GM21367 (cell line): ENCODE measurements around the gene KRT37.
"Not testable (repeated sequence)": the region's sequence is repeated elsewhere in the genome, so short reads cannot be mapped to it uniquely, and the experiment has no call there.

ENCODE experiments used
- ATAC-seq: cut with Tn5 transposase; IDR thresholded peaks from one replicate; pipeline ENCODE4 v1.9.1; 2021; ENCODE audit not compliant: unreplicated experiment

The KRT37 gene

DNA sequence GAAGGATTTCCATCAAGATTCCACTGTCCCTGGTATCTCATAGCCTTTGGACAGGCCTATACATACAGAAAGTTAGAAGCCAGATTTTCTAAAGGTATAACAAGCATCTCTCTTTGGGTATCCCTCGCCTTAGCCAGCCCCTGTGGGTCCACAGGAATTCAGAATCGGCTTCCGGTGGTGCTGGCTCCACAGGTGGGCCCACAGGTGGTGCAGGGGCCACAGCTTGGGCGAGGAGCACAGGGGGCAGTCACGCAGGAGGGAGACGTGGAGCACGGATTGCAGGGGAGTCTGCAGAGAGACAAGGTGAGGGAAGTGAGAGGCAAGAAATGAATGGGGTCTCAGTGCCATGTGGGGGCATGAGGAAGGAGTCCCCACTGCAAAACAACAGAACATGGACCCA lies 12.9 kb upstream of the KRT37 start:
- ATAC-seq: no peak

DNA sequence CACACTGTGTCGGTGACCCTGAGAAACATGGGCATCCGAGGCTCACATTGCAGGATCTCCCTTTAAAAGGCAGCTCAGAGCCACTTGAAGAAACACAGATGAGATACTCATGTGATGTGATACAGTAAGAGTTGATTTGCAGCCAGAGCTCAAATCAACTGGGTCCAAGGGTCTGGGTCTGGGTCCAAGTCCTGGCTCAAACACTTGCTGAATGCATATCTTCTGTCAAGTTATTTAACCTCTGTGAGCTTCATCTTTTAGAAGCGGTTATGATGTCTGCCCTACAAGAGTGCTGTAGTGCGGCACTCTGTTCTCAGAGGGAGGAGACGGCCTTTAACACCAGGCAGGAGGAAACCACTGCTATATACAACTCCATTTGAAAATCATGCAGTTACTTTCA lies 10.0 kb upstream of the KRT37 start:
- ATAC-seq: no peak

DNA sequence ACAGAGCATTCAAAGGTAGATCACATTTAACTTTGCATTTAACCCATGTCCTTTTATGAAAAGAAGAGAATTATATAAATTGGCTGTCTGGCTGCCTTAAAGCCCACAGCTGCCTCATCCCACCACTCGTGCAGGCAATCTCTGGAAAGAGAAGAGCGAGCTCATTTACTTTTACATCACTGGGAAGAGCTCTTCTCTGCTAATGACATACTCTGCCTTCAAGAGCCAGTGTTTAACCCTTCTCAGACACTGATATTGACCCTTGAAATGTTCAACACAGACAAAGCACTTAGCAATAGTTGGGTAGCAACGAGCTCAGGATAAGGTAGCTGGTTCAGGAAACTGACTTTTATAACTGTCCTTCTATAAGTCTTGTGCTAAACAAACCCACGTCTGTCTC lies 9.6 kb upstream of the KRT37 start:
- ATAC-seq: no peak

DNA sequence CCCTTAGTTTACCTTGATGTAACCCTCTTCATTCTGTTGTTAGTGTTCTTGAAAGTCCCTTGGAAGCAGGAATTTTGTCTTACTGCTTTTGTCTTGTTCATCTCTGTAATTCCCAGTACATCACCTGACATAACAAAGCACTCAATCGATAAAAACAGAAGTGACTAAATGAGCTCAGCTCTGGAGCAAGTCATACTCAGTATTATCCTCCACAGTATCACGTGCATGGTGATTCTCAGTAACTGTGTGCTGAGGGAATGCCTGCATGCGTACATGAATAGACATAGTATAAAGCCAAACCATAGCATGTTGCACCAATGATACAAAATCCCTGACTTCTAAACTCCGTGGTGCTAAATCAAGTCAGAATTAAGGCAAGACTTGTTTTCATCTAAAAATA lies 9.2 kb upstream of the KRT37 start:
- ATAC-seq: no peak

DNA sequence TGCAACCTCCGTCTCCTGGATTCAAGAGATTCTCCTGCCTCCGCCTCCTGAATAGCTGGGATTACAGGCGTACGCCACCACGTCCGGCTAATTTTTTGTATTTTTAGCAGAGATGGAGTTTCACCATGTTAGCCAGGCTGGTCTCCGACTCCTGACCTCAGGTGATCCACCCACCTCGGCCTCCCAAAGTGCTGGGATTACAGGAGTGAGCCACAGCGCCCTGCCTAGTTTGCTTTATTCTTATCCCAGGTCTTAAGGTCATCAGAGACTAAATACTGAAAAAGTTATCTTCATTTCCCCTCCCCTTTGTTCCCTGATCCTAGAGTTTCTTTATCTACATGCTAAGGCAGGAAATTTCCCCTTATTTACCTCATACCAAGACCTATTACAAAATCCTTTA lies 6.0 kb upstream of the KRT37 start:
- not testable (repeated sequence) for ATAC-seq

DNA sequence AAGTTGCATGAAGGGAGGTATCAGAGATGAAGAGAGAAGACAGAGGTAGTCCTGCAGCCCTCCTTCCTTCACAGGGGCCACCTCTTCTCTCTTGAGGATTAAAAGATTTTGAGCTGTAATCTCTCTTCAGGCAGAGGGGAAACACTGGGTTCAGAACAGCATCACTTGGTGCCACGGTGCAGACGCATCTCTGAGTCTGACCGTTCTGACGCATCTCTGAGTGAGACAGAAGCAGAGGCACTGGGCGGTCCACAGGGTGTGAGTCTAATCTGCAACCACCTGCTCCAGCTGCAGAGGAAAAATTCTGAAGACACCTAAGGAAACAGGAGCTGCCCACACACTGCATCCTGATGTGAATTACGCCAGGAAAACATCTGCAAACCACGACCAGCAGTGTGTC lies 5.3 kb upstream of the KRT37 start:
- ATAC-seq: no peak

DNA sequence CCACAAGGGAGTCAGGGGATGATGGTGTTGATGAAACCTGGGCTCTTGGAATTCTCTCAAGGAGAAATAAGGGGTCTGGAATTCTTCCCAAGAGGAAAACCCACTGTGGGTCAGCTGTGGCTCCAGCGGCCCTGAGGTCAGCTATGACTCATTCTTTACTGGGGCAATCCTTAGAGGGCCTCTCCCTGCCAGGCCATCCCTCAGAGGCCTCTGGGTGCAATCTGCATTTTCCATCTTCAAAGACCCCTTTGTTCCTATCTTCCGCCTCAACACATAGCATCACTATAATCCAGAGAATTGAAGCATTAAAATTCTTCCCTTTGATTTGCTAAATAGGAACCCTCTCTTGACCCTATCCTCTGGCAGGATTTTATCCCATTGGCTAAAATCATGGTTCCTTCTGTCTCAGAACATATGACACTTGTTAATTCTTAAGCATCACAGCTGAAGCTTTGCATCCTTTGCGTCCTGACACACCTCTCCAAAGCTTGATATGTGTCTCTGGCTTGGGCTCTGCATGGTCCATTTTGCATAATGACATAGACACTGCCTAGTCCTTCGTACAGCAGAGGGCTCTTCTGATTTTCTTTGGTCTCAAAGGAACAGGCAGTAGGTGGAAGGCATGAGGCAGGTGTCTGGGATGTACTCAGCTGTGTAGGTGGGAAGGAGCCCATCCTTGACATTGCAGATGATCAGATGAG lies 4.4 kb upstream of the KRT37 start:
- ATAC-seq: no peak

DNA sequence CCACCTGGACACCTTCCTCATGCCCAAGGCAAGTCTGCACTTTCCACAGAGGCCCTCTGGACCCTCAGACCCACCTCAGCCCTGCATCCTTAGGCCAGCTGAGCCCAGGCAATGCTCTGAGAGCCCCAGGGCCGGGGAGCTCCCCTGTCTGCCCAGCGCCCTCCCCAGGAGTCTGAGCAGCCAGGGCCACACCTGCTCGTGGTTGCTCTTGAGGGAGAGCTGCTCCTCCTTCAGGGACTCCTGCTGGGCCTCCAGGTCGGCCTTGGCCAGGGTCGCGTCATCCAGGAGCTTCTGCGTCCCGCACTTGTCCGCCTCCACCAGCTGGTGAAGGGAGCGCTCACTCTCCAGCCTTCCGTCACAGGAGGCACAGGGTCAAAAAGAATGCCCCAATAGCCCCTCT lies 1.8 kb downstream of the KRT37 start:
- ATAC-seq: not testable (repeated sequence)

DNA sequence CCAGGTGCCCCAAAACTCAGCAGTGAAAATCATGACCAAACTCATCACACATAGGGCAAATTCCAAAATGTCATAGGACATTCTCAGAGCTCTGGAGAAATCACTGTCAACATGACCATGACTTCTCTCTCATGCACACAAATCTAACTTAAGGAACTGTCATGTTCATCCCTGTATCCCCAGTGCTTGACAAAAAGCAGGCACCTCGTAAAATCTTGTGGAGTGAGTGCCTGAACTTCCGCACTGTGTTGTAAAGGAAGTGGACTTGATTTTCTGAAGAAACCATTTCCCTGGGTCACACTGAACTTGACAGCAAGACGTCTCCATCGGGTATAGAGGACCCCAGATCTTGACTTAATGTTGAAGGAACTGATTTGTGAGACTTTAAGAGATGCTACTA lies 2.8 kb downstream of the KRT37 start:
- no peak for ATAC-seq

DNA sequence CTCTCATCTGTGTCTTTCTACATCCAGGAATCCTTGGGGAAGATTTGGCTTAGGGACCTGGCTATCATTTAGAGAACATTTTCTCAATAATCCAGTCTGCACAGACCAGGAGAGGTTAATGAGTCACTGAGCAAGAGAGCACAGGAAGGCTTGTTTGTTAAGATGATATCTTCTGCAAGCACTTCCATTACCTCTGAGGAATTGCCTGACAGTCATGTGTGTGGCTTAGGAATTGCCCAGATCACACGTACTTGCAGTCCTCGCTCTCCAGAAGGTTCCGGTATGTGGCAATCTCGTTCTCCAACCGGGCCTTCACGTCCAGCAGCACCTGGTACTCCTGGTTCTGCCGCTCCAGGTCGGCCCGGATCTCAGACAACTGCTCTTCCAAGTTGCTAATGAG lies 3.3 kb downstream of the KRT37 start:
- ATAC-seq: no peak

DNA sequence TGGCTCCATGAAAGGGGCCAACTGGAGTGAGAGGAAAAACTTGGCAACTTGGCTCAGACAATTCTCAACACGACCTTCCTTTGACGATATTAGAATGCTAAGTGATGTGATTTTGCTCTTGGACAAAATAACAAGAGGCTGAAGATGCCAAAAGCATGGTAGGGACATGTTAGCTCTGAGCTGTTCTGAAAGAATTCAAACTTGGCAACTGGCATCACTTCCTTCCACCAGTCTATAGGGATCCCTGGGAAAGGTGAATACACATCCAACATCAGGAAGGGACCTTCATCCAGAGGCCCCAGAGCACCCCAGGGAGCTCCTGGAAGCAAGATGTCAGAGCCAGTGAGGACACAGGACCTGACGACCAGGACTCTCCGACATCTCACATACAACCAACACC lies 4.3 kb downstream of the KRT37 start:
- ATAC-seq: no peak

DNA sequence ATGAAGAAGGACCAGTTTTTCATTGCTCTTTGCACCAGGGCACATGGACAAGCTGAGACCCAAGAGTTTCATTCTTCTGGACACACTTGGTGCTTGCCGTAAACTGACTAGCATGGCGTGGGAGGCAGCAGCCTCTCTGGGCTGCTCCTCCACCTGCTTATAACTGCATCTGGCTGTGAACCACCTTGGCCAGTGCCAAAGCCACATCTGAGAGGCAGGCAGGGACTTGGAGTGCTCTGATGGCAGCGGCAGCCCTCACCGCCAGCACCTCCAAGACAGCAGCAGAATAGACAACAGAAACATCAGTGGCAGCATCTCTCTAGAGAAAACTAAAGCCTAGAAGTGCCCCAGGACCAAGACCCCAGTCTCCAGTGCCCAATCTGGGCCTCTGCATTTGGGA lies 4.7 kb downstream of the KRT37 start:
- no peak for ATAC-seq

DNA sequence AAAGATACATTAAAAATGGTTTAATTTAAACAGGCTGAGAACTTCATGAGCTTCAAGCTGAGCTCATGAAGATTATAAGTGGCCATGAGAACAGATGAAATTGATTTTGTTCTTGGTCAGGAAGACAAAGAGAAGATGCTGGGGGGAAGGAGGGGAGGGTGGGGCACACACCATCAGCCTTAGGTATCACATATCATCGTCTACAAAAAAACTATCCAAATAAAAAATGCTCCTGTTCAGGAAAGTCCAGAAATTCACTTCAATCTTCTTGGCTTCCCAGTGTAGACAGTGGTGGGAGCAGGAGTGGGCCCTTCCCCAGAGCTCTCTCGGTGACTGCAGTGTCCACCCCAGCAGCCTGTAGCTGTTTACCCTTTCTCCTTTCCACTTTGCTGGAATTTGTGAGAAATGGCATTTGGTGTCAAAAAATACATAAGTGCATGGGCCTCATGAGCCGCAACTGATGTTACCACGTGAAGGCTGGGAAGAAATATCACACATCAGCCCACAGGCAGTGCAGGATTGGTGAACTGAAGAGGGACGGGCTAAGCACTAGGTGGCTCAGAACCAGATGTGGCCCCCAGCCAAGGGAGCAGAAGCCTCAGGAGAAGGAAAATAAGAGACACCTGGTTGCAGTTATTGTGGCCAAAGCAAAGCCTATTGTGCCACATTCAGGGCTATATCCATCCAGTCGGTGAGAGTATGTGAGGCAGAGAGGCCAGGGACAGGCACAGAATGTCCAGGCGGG lies 6.1 kb downstream of the KRT37 start:
- no peak for ATAC-seq

DNA sequence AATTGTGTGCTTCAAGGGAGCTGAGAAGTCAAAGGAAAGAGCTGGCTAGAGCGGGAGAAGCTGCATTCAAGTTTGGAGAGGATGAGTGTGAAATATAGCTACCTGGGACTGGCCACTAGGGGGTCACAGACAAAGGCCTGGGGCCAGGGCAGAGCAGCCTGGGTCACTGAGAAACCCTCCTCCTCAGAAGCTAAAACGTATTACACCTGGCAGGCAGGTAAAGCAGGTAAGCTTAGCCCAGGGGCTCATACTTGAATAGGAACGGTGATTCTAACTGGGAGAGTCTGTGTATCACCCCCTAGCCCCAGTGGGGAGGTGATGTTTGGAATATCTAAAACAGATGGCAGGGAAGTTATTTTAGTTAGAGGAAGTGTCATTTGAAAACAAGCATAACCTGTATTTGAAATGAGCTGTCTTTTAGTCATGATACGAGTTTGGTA lies 6.8 kb downstream of the KRT37 start:
- no peak for ATAC-seq

DNA sequence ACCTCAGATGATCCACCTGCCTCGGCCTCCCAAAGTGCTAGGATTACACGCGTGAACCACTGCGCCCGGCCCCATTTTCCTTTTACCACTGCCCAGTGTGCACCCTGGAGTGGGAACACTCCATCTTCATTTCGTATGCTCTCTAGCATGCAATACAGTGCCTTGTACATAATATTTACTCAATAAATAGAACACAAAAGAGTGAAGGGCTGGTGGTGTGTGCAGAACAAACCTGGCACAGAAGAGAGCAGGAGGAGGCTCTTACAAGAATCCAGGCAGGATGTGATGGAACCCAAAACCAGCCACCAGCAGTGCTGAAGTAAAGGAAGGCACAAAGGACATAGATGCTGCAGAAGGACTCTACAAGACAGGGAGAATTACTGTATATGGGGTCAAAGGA lies 7.3 kb downstream of the KRT37 start:
- no peak for ATAC-seq

DNA sequence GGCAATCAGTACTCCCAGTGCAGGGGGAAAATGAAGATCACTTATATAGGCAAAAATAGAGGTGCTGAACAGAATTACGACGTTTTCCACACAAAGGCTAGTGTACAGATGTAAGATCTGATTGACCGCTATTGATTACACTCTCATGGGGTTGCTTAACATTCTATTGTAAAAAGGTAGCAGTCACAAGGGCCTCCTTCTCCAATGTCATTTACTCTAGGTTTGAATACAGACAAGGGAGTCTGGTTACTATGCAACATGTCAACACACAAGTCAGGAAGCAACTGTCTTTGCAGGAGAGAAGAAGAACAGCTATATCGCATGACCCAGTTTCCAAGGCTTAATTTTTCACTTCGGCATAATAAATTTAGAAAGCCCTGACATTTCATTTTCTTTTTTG lies 7.9 kb downstream of the KRT37 start:
- ATAC-seq: no peak

DNA sequence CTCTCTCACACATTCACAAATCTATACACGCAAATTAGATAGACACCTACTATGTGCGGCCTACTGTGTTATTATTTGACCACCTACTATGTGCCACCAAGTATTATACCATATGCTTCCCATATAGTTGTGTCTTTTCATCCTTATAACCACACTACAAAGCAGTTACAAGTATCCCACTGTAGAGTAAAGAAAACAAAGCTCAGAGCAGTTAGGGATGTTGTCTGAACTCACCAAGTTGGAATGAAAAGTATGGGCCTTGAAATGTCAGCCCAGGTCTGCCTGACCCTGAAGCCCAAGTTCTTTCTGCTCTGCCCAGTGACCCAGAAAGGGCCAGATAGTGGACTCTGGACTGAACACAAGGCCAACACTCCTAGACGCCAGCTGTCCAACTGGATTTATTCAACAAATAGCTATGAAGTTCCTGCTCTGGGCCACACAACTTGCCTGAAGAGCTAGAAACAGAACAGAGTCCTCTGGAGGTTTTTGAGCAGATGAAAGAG lies 8.5 kb downstream of the KRT37 start:
- no peak for ATAC-seq

DNA sequence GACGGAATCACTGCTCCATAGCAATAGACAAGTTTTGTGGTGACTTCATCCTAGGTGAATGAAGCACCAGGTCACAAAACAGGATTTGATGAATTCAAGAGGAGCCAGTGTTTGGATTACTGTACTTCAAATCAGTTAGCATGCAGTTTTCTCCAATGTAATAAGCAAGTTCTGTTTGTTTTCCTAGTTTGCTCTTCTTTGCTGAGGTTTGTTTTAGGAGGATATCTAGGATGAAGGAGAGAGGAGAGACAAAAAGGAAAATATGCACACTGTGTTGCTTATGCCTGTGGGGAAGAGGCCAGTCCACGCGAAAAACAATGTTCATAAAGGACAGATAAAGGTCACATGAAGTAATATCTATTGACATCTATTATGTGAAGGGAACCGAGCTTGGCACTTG lies 9.0 kb downstream of the KRT37 start:
- ATAC-seq: no peak

DNA sequence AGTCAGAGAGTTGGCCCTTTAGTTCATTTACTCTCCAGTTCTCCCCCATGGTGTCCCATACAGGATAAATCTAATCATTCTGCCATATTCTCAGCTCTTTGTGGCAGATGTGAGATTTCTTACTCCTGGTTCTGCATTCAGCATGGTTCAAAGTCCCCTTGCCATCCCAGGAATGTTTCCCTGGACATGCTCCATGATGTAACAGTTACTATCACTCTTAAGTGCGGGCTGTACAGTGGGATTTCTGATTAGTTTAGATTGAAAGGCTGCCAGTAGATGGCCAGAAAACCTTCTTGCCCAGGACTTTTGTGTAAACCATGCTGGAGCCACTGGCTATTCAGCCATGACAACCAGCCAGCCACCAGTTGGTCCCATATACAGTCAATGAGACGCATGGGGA lies 10.4 kb downstream of the KRT37 start:
- no peak for ATAC-seq

DNA sequence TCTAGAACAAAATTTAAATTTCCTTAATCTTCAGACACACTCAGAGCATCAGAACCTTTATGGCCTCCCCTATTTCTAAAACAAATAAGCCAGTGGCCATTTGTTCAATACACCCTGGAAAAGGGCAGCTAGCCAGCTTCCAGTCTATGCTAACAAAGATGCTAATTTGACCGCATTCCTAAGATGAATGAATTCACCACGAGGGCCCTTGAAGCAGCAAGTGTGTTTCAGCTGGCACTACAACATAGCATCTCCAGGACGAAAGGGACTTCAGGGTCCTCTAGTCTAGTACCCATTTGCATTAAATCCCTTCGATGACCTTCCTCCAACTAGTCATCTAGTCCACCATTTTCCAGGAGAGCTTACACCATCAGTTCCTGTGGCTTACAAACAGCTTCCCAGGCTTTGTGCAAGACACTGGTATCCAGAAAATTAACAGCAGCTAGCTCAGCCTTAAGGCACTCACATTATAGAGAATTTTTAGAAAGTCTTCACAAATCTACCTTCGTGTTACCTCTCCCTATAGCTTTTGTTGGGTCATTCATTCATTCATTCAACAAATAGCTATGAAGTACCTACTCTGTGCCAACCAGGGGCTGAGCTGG lies 10.9 kb downstream of the KRT37 start:
- ATAC-seq: no peak

DNA sequence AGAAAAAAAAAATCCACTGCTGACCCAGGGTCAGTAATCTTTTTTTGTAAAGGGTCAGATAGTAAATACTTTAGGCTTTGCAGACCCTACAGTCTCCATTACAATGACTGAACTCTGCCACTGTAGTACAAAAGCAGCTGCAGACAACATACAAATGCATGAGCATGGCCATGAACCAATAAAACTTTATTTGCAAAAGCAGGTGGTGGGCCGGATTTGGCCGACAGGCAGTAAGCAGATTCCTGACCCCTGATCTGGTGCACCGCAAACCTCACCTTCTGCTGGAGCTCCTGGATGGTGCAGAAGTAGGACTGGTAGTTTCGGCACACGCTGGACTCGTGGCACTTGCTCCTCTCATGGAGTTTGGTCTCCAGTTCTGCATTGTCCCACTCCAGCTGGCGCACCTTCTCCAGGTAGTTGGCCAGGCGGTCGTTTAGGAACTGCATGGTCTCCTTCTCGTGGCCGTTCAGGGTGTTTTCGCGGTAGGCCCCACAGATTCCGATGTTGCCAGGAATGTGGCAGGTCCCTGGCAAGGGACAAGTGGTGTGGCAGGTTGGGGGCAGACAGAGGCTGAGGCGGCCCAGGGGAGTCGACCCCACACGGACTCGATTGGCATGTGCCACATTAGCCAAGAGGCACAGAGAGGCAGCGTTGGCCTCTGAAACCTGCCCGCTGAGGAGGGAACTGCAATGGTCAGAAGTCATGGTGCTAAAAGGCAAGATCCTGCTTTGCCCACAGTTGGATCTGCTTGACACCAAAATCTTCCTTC lies 13.1 kb downstream of the KRT37 start:
- ATAC-seq: no peak
